ENCODE data around the gene NTRK2. TPM values are rescaled to one million over a fixed set of nuclear protein-coding genes. Genes with fewer than 3 reads are reported as not detected.

NTRK2 gene
- total RNA-seq, 6 donors from 2014 or later, result 0.30 to 16.8 (median 2.6) TPM

- Histone ChIP-seq H3K9me3 (no peaks in the 10 kb centered on the region), H3K4me1 (peaks cover 0 to 18% (median 3%) of the 10 kb centered on the region in 4 donors), H3K36me3 (no peaks in the 10 kb centered on the region), H3K27ac (no peak overlapping the region), H3K4me3 (no peak overlapping the region), H3K27me3 (no peaks in the 10 kb centered on the region)
- 61 to 70% methylated on average over 5 of the region's 5 CpGs for WGBS, 2 donors
- TF ChIP-seq POLR2AphosphoS5 (IDR thresholded peaks at IDR 0.05) (no peak), CTCF (IDR thresholded peaks at IDR 0.05) (no peak), EP300 (IDR thresholded peaks at IDR 0.05) (no peak), POLR2A (IDR thresholded peaks at IDR 0.05) (no peak)
- DNase-seq (no peak), ATAC-seq (ENCODE audit: low FRiP score in 2 of 2) (no peak)
These were observed 197.1 kb downstream of the NTRK2 start for GRCh38 chr9:84866396-84867175.

- H3K9me3 ChIP-seq, result no peaks in the 10 kb centered on the region
- no peak for TF ChIP-seq POLR2A (IDR thresholded peaks at IDR 0.05)
- TF ChIP-seq CTCF (IDR thresholded peaks at IDR 0.05), result no peak
- no peak for TF ChIP-seq EP300 (IDR thresholded peaks at IDR 0.05)
- no peak for TF ChIP-seq POLR2AphosphoS5 (IDR thresholded peaks at IDR 0.05)
- DNase-seq (no peak), ATAC-seq (ENCODE audit: low FRiP score in 2 of 2) (no peak)
- H3K36me3 ChIP-seq, result no peaks in the 10 kb centered on the region
- H3K4me1 ChIP-seq, result peaks cover 0 to 12% (median 3%) of the 10 kb centered on the region in 4 donors
- 75 to 80% methylated on average over 3 of the region's 3 CpGs for WGBS, 2 donors
- H3K27ac ChIP-seq, result no peak overlapping the region
- H3K4me3 ChIP-seq, result no peak overlapping the region
- no peaks in the 10 kb centered on the region for H3K27me3 ChIP-seq
These were observed 197.7 kb downstream of the NTRK2 start for GRCh38 chr9:84867186-84867585.

GRCh38 chr9:84869091-84869490 is 199.6 kb downstream of the NTRK2 start:
- H3K27me3 ChIP-seq, result no peaks in the 10 kb centered on the region
- DNase-seq, result no peak
- peaks cover 0 to 2% (median under 1%) of the 10 kb centered on the region in 4 donors for H3K4me1 ChIP-seq
- H3K36me3 ChIP-seq, result no peaks in the 10 kb centered on the region
- WGBS, 2 donors, result 89 to 95% methylated on average over 2 of the region's 2 CpGs
- TF ChIP-seq POLR2A (IDR thresholded peaks at IDR 0.05) (no peak), POLR2AphosphoS5 (IDR thresholded peaks at IDR 0.05) (no peak), CTCF (IDR thresholded peaks at IDR 0.05) (no peak), EP300 (IDR thresholded peaks at IDR 0.05) (no peak)
- H3K27ac ChIP-seq, result no peak overlapping the region
- H3K4me3 ChIP-seq, result no peak overlapping the region
- H3K9me3 ChIP-seq, result no peaks in the 10 kb centered on the region
- ATAC-seq (ENCODE audit: low FRiP score in 2 of 2), result no peak

- WGBS, 2 donors, result 91 to 95% methylated on average over 4 of the region's 4 CpGs
- no peaks in the 10 kb centered on the region for H3K36me3 ChIP-seq
- H3K27me3 ChIP-seq, result no peaks in the 10 kb centered on the region
- ATAC-seq (ENCODE audit: low FRiP score in 2 of 2) (no peak), DNase-seq (no peak)
- no peak overlapping the region for H3K27ac ChIP-seq
- H3K4me3 ChIP-seq, result no peak overlapping the region
- no peaks in the 10 kb centered on the region for H3K9me3 ChIP-seq
- TF ChIP-seq POLR2A (IDR thresholded peaks at IDR 0.05), result no peak
- TF ChIP-seq POLR2AphosphoS5 (IDR thresholded peaks at IDR 0.05), result no peak
- TF ChIP-seq CTCF (IDR thresholded peaks at IDR 0.05), result no peak
- no peak for TF ChIP-seq EP300 (IDR thresholded peaks at IDR 0.05)
- H3K4me1 ChIP-seq, result peaks cover 0 to 5% (median 2%) of the 10 kb centered on the region in 4 donors
These were observed 202.5 kb downstream of the NTRK2 start for GRCh38 chr9:84871983-84872382.

GRCh38 chr9:84874022-84874421 is 204.5 kb downstream of the NTRK2 start:
- peaks cover 0 to 5% (median 2%) of the 10 kb centered on the region in 4 donors for H3K4me1 ChIP-seq
- no peak for TF ChIP-seq CTCF (IDR thresholded peaks at IDR 0.05)
- TF ChIP-seq POLR2A (IDR thresholded peaks at IDR 0.05), result no peak
- no peak for TF ChIP-seq EP300 (IDR thresholded peaks at IDR 0.05)
- TF ChIP-seq POLR2AphosphoS5 (IDR thresholded peaks at IDR 0.05), result no peak
- H3K4me3 ChIP-seq, result no peak overlapping the region
- no peak for DNase-seq
- ATAC-seq (ENCODE audit: low FRiP score in 2 of 2), result no peak
- 88 to 98% methylated on average over 2 to 4 of the region's 4 CpGs for WGBS, 2 donors
- H3K27me3 ChIP-seq, result no peaks in the 10 kb centered on the region
- H3K36me3 ChIP-seq, result no peaks in the 10 kb centered on the region
- H3K9me3 ChIP-seq, result no peaks in the 10 kb centered on the region
- peak overlapping the region in 2 of 4 donors; percentile 0 to 66 for H3K27ac ChIP-seq

All from upper lobe of left lung (tissue), 6 donors.